HG03565 (cell line): Measurements from ENCODE around the gene CAPN6.

ENCODE experiments used
- ATAC-seq: cut with Tn5 transposase; IDR thresholded peaks from one replicate; pipeline ENCODE4 v1.9.1; 2021; ENCODE audit warnings: mild to moderate bottlenecking, moderate library complexity; ENCODE audit not compliant: unreplicated experiment

CAPN6 gene

DNA sequence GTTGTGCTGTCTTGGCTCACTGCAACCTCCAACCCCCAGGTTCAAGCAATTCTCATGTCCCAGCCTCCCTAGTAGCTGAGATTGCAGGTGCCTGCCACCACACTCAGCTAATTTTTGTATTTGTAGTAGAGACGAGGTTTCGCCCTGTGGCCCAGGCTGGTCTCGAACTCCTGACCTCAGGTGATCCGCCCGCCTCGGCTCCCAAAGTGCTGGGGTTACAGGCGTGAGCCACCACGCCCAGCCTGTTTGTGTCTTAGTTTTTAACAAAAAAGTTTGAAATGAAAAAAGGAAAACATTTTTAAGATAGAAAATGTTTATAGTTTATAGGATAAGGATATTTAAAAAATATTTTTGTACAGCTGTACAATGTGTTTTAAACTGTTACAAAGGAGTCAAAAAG is 62.4 kb downstream of the CAPN6 start:
- no peak for ATAC-seq

DNA sequence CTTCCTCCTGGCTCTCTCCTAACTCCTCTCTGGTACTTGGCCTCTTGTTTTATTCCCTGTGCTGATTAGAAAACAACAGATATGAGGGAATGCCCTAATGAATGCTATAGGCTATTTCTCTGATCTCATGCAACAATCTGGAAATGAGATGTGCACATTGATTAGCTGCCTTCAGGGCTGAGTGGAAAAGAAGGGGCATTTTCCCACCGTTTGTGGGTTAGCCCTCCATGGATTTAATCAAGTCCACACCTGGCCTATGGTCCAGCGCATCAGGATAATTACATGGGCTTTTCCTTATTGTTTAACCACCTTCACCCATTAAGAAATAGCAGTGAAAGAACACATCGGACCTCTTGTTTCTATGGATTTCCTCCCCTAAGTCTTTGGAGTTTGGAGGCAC is 70.0 kb downstream of the CAPN6 start:
- ATAC-seq: no peak

DNA sequence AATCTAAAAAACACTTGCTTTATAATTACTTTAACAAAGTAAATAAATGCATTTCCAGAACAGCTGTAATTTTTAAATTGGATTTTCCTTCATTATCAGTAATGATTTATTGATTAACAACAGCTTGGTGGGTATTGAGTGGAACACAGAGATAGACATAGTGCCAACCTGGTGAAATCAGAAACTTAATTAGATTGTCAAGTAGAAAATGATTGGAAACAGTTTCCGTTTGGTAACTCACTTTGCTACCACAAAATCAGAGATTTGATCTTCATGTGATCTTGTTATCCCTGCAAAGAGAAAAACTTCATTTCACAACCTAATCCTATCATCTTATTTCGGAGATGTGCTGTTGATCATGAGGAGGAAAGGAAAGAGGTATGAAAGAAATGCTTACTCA is 70.8 kb downstream of the CAPN6 start:
- ATAC-seq: no peak
